Measurements from ENCODE around the gene FGFBP2.

DNA sequence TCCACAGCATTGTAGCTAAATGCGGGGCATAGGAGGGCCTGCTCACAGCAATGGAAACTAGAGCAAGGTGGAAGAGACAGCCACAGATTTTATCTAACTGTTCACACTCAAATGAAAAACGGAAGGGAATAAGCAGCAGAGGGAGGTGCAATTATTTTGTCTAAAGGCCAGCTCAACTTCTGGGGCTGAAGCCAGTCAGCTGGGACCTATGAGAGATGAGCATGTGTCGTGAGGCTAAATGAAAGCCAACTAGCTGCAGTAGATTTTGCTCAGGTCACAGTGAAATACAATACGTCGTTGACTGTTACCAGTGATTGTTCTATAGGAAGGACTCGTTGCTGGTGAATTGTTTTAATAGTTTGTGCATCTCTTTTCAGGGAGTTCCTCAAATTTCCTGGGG lies 26.4 kb upstream of the FGFBP2 start:
- TF ChIP-seq EZH2 (IDR thresholded peaks at IDR 0.05; ENCODE audit: borderline replicate concordance, insufficient read depth, low read depth, low read length, poor library complexity, severe bottlenecking) = no peak
- TF ChIP-seq, protein P1, sequence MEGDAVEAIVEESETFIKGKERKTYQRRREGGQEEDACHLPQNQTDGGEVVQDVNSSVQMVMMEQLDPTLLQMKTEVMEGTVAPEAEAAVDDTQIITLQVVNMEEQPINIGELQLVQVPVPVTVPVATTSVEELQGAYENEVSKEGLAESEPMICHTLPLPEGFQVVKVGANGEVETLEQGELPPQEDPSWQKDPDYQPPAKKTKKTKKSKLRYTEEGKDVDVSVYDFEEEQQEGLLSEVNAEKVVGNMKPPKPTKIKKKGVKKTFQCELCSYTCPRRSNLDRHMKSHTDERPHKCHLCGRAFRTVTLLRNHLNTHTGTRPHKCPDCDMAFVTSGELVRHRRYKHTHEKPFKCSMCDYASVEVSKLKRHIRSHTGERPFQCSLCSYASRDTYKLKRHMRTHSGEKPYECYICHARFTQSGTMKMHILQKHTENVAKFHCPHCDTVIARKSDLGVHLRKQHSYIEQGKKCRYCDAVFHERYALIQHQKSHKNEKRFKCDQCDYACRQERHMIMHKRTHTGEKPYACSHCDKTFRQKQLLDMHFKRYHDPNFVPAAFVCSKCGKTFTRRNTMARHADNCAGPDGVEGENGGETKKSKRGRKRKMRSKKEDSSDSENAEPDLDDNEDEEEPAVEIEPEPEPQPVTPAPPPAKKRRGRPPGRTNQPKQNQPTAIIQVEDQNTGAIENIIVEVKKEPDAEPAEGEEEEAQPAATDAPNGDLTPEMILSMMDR (IDR thresholded peaks at IDR 0.05) = no peak
